H1 (cell line): ENCODE data around the gene SLC8B1. TPM values are rescaled to one million over a fixed set of nuclear protein-coding genes. Genes with fewer than 3 reads are reported as not detected.

Experiments
- BACH1 ChIP-seq: IDR thresholded peaks from 2 replicates; pipeline ENCODE4 v1.6.1; 2012; ENCODE audit warnings: low read length, improper control_type of control experiment
- CBX8 ChIP-seq: fragments of 300-800, 300-1000 bp; sonication (generic); IDR thresholded peaks from 2 replicates; pipeline ENCODE4 v1.7.1; 2016; ENCODE audit warnings: low read depth, low read length, borderline replicate concordance
- CHD2 ChIP-seq: IDR thresholded peaks from 2 replicates; pipeline ENCODE4 v1.6.1; 2012; ENCODE audit warnings: low read length, improper control_type of control experiment
- CHD7 ChIP-seq: fragments of 300-600 bp; sonication (generic); IDR thresholded peaks from 2 replicates; pipeline ENCODE4 v1.7.1; 2012; ENCODE audit warnings: low read length, moderate library complexity, mild to moderate bottlenecking, inconsistent platforms; ENCODE audit not compliant: insufficient replicate concordance
- E2F6 ChIP-seq: IDR thresholded peaks from 2 replicates; pipeline ENCODE4 v1.6.1; 2012; ENCODE audit warnings: inconsistent platforms
- NANOG ChIP-seq: IDR thresholded peaks from 2 replicates; pipeline ENCODE4 v1.6.1; 2011; ENCODE audit warnings: low read length, low read depth, mild to moderate bottlenecking, inconsistent platforms; ENCODE audit not compliant: insufficient read depth, poor library complexity, severe bottlenecking
- SUZ12 ChIP-seq: fragments of 200-600 bp; sonication (generic); IDR thresholded peaks from 2 replicates; pipeline ENCODE4 v1.6.1; 2012; ENCODE audit warnings: mild to moderate bottlenecking, inconsistent platforms, low read length, moderate library complexity, mixed read lengths
- YY1 ChIP-seq: IDR thresholded peaks from 2 replicates; pipeline ENCODE4 v1.6.1; 2011; ENCODE audit warnings: low read depth, mild to moderate bottlenecking, low read length
- polyA plus RNA-seq, 7 experiments: library from polyadenylated mRNA; depleted of rRNA in 3 of 7; stranded (reverse) in 5 of 7; unstranded in 2 of 7; fragments of >200 nt in 5 of 7; fragments of 200-250 nt in 2 of 7; gene quantifications; 1 replicate in 5 of 7; 2 replicates in 1 of 7; 4 replicates in 1 of 7; pipeline versions ENCODE4 v1.2.1 to v1.2.3, GENCODE V29; 2011 to 2013; ENCODE audit warnings: missing spikeins in 2 of 7, mixed read lengths in 2 of 7
- total RNA-seq: library from RNA; stranded (reverse); fragmentation: NEBNext Ultra II Directional; extraction: Animal tissue kit (Norgen Biotek cat#: 25700); gene quantifications from 2 replicates; pipeline ENCODE4 v1.2.1, GENCODE V29; 2021

SLC8B1 gene
- total and polyA plus RNA-seq, 2 of the 8 experiments (the other 6 are each of a cell fraction or from before 2014, with no cell fraction given): 11.2 to 19.1 TPM

- no peak for TF ChIP-seq CHD7
- TF ChIP-seq E2F6: no peak
- no peak for TF ChIP-seq YY1
- no peak for TF ChIP-seq CHD2
- no peak for TF ChIP-seq BACH1
- no peak for TF ChIP-seq NANOG
- no peak for TF ChIP-seq SUZ12
- no peak for TF ChIP-seq CBX8
- TF ChIP-seq, all 59 proteins: peak for 0
Observed at GRCh38 chr12:113373969-113374368, 39.1 kb upstream of the SLC8B1 start (continued).
